ENCODE measurements around the gene FBN1.

FBN1 gene

GRCh38 chr15:48501208-48501607 lies 144.3 kb downstream of the FBN1 start:
- DNase-seq = no peak

DNA sequence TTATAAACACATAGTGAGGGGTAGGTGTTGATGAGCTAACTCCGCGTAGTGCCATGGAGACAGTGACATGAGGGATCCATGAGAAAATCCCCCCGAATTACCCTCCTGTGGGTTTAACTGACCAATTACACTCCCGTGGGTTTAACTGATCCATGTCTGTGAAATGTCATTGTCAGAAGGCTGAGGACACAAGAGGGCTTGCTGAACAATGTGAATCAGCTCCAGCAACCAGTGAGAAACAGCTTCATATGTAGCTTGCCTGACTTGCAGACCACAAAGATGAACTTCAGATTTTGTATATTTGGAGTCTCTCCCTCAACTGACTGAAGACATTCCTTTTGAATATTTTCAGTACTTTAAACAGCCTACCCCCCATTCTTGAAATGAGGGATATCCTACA lies 144.9 kb downstream of the FBN1 start:
- no peak for DNase-seq

DNA sequence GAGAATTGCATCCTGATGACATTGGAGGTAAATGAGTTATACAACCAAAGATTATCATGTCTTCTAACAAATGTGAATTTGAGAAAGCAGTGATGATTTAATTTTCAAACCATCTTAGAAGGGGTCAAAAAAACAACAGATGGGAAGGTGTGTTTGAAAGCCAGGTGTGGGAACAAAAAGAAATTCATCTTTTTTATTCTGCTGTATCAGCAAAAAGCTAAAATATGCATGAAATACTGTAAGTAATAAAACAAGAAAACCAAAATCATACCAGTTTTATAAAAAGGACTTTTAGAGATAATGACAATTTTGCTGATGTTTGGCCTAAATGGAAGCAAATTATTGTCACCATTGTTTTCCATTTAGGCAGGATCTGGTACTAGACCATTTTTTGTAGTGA lies 145.5 kb downstream of the FBN1 start:
- DNase-seq = no peak

DNA sequence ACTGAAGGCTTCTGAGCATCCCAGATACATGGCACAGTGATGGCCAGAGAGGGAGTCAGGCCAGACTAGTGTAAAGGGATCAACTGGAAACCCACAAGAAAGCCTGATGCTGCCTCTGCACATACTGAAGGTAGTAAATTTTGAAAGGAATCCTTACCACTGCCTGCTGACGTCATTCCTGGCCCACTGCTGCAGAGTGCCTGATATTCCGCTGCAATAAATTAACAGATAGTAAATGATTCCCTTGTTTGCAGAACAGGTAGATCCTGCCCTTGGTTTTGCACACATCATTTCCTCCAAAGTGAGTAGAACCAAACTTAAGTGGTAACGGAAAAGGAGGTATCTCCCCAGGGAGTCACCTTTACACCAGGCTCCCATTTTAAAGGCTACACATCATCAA lies 146.7 kb downstream of the FBN1 start:
- no peak for DNase-seq

DNA sequence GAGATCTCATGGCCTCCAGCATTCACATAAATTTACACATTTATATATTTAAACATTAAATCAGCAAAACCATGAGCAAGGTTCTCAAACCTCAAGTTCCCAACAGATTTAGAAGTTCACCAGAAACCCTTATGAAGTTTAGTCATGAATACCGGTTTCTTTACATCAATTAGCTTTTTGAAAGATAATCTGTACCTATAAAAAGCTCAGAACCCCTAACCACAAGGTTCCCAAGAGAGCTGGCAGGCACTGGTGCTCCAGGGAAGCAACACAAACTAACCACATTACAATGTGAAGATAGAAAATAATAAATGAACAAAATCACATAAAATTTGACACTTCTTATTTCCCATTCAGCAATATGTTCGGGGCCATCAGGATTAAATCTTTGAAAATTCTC lies 150.9 kb downstream of the FBN1 start:
- no peak for DNase-seq

- DNase-seq = no peak
Observed at GRCh38 chr15:48493763-48494225, 151.7 kb downstream of the FBN1 start.

- no peak for DNase-seq
Observed at GRCh38 chr15:48493084-48493762, 152.3 kb downstream of the FBN1 start.

- no peak for DNase-seq
Observed at GRCh38 chr15:48486228-48486627, 159.3 kb downstream of the FBN1 start.

GRCh38 chr15:48481802-48482201 lies 163.7 kb downstream of the FBN1 start:
- peak in 1 of 2 experiments; percentile 31 for DNase-seq

- DNase-seq = no peak
Observed at GRCh38 chr15:48479751-48480150, 165.8 kb downstream of the FBN1 start.

DNA sequence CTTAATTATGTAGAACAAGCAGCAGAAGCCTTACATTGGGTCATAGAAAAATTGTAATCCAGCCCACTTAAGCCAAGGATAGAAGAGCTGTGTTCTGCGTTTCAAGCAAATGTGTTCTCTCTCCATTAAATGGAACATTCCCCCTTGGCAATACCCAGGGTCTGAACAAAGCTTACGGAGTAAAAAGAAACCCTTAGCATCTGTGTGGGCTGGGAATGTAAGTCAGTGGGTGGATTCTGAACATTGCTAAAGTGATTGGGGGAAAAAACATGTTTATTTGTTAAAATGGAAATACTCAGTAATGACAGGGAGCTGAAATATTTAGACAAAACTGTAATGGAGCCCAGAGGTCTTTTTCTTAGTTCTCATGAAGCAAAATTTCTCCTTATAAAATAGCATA lies 166.9 kb downstream of the FBN1 start:
- DNase-seq = no peak

DNA sequence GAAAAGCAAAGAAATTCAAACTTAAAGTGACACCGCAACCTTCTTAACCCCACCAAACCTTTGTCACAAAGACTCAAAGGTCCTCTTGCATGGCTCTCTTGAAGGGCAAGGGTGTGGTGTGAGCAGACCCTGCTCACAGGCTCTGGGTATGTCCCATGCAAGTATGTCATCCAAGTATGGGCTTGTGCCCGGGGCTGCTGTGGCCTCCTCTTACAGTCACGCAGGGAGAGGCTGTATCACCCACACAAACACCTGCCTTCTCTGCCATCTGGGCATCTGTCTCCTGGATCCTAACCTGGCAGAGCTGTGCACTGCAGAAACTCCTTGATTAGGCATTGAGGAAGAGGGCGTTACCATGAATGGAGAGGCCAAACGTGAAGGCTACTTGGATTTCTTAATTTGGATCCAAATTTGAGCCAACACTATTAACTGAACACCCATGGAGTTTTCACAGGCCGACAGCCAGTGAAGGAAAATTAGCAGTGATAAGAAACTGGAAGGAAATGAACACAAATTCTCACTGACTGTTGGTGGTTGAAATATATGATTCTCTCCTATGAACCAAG lies 167.6 kb downstream of the FBN1 start:
- no peak for DNase-seq

GRCh38 chr15:48475600-48476395 lies 169.7 kb downstream of the FBN1 start:
- no peak for DNase-seq

- DNase-seq = no peak
Observed at GRCh38 chr15:48473667-48474066, 171.8 kb downstream of the FBN1 start.

GRCh38 chr15:48472756-48473155 lies 172.8 kb downstream of the FBN1 start:
- DNase-seq = no peak

DNA sequence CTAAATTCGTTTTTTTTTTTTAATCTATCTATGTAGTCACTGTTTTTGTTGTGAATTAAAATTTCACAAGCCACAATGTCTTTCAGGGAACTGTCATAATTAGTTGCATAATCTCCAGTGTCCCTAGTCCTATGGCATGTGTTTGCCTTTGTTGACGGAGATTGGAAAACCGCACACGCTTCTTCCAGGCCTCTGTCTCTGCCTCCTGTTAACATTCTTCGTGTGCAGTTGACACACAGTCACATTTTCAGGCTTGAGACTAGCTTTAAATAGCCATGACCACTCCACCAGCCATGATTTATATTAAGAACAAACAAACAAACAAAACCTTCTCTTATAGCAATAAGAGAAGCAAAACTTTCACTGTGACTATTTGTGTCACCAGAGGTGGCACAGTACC lies 174.4 kb downstream of the FBN1 start:
- no peak for DNase-seq

GRCh38 chr15:48470096-48470495 lies 175.4 kb downstream of the FBN1 start:
- no peak for DNase-seq

GRCh38 chr15:48469681-48470080 lies 175.8 kb downstream of the FBN1 start:
- no peak for DNase-seq

DNA sequence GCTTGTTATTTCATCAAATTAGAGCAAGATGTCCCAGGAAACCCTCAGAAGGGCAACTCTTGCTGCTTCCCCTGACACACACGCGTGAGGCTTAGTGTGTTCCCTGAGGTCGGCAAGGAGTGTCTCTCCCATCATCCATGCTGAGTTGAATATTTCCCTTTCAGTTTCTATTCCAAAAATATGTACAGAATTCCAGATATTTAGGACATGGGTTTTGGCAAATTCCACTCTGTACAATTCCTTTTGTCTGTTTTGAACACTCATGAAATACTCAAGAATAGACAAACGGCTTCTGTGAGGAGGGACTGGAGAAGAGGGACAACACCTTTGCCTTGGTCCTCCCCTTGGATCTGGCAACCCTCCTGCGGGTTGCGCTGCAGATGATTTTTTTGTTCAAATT lies 176.2 kb downstream of the FBN1 start:
- no peak for DNase-seq

DNA sequence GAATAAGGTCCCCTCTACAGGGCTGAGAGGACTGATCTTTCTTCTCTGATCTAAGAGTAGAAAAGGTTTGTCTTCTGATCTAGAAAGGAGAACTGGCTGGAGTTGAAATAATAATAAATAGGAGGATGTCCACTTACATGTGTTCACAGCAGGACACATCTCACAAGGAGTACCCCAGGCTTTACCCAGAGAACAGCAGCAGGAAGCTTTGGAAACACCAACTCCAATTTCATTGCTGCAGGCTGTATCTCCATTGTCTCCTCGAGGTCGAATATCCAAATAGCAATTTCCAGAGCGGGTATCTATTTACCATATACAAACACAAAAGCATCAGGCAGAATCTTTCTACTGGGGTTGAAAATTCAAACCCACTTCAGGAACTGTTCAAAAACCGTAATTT lies 177.7 kb downstream of the FBN1 start:
- DNase-seq = no peak

GRCh38 chr15:48466820-48467219 lies 178.7 kb downstream of the FBN1 start:
- no peak for DNase-seq

DNA sequence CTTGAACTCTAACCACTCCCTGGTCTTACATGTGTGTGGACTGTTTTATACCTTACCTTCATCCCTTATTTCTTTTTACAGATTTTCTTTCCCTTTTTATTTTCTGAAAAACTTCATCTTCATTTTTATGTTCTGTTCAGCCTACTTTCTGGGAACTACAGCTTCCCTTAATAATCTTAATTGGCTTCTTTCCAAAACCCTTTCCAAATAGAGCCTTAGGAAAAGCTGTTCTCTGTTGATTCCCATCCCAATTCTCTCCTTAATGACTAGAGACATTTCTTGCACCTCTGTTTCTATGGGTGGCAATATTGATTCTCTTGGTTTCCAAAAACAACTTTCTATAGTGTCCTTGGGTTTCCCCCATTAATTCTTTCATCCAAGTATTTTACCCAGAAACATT lies 179.4 kb downstream of the FBN1 start:
- DNase-seq = peak in 1 of 2 experiments; percentile 4

DNA sequence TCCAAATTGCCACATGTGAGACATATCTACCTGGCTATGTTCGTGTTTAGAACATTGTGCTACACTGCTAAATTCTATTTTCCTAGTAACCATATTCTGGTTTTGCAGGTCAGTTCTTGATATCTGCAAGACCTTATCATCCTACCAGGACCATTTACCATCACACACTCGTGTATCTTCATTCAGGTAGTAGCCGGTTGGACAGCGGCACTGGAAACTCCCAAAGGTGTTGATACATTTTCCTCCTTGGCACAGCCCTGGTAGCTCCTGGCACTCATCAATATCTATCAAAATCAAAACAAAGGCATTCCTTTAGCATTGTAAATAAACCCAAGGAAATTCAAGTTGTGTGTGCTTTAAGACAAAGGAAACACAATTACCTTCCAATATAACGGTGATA lies 180.1 kb downstream of the FBN1 start:
- DNase-seq = no peak

- no peak for DNase-seq
Observed at GRCh38 chr15:48463366-48463880, 182.1 kb downstream of the FBN1 start.
